GM23248 (cell line): Measurements from ENCODE around the gene PLEKHA6.

Source experiments
- EZH2 ChIP-seq: fragments of 200-600 bp; sonication (generic); IDR thresholded peaks from 2 replicates; pipeline ENCODE4 v1.6.1; 2018; ENCODE audit warnings: antibody characterized with exemption, mild to moderate bottlenecking; ENCODE audit not compliant: insufficient read depth, poor library complexity, severe bottlenecking
- EZH2phosphoT487 ChIP-seq: fragments of 200-600 bp; sonication (generic); IDR thresholded peaks from 2 replicates; pipeline ENCODE4 v1.6.1; 2018; ENCODE audit warnings: antibody characterized with exemption, moderate library complexity, mild to moderate bottlenecking, low read depth; ENCODE audit not compliant: insufficient read depth

- TF ChIP-seq EZH2 (no peak), EZH2phosphoT487 (no peak)
These were observed 39.3 kb downstream of the PLEKHA6 start for GRCh38 chr1:204320382-204320804.
